OCI-LY3 (cell line): Measurements from ENCODE around the gene ZSWIM7.

Experiments used
- H2AFZ ChIP-seq: fragments of 200-600, 300-600 bp; shearing (Covaris generic); 2 replicates; pipeline ENCODE4 v1.6.0; 2014; ENCODE audit warnings: antibody characterized with exemption, low read depth, low read length
- H3K27ac ChIP-seq: fragments of 200-600, 300-600 bp; sonication (generic); 2 replicates; pipeline ENCODE4 v1.5.1; 2014; ENCODE audit warnings: mild to moderate bottlenecking, low read length, moderate library complexity, mixed read lengths
- H3K27me3 ChIP-seq: fragments of 200-600, 300-600 bp; sonication (generic); 2 replicates; pipeline ENCODE4 v1.6.1; 2014; ENCODE audit warnings: low read depth, low read length, mixed read lengths
- H3K36me3 ChIP-seq: fragments of 200-600, 300-600 bp; sonication (generic); replicated peaks from 2 replicates; pipeline ENCODE3; 2014; ENCODE audit warnings: low read depth, low read length, mixed read lengths
- H3K4me1 ChIP-seq: fragments of 300-600, 200-600 bp; sonication (generic); 2 replicates; pipeline ENCODE4 v1.6.1; 2014; ENCODE audit warnings: low read length, mixed read lengths
- H3K4me2 ChIP-seq: fragments of 200-600, 300-600 bp; sonication (generic); 2 replicates; pipeline ENCODE4 v1.6.1; 2014; ENCODE audit warnings: low read length, mixed read lengths
- H3K4me3 ChIP-seq: fragments of 300-600, 200-600 bp; sonication (generic); 2 replicates; pipeline ENCODE4 v1.5.1; 2014; ENCODE audit warnings: antibody characterized with exemption, mild to moderate bottlenecking, low read length, moderate library complexity
- H3K79me2 ChIP-seq: fragments of 300-600, 200-600 bp; shearing (Covaris generic); 2 replicates; pipeline ENCODE4 v1.6.1; 2014; ENCODE audit warnings: mild to moderate bottlenecking, low read length, mixed read lengths
- H3K9ac ChIP-seq: fragments of 300-600, 200-600 bp; shearing (Covaris generic); 2 replicates; pipeline ENCODE4 v1.6.0; 2014; ENCODE audit warnings: mild to moderate bottlenecking, low read length, moderate library complexity
- H3K9me3 ChIP-seq: fragments of 200-600, 300-600 bp; shearing (Covaris generic); 2 replicates; pipeline ENCODE4 v1.6.1; 2014; ENCODE audit warnings: low read length, mixed read lengths; ENCODE audit not compliant: insufficient read depth
- H4K20me1 ChIP-seq: fragments of 200-600, 300-600 bp; sonication (generic); 2 replicates; pipeline ENCODE4 v1.6.1; 2016; ENCODE audit warnings: low read length, mixed read lengths; ENCODE audit not compliant: insufficient read depth
- CTCF ChIP-seq: fragments of 200-600, 300-600 bp; sonication (generic); IDR thresholded peaks from 2 replicates; pipeline ENCODE4 v1.5.1; 2014; ENCODE audit warnings: antibody characterized with exemption, low read length, low read depth
- EZH2phosphoT487 ChIP-seq: fragments of 200-600 bp; shearing (Covaris generic); IDR thresholded peaks from 2 replicates; pipeline ENCODE4 v1.6.1; 2018; ENCODE audit warnings: antibody characterized with exemption, mixed run types, low read depth

ZSWIM7 gene

GRCh38 chr17:15973834-15974233 lies 25.7 kb downstream of the ZSWIM7 start:
- H4K20me1 ChIP-seq = no peaks in the 10 kb centered on the region
- no peak overlapping the region for H2AFZ ChIP-seq
- peaks cover 11% of the 10 kb centered on the region for H3K27me3 ChIP-seq
- no peaks in the 10 kb centered on the region for H3K4me1 ChIP-seq
- no peaks in the 10 kb centered on the region for H3K36me3 ChIP-seq
- no peaks in the 10 kb centered on the region for H3K9me3 ChIP-seq
- no peak overlapping the region for H3K4me2 ChIP-seq
- no peak overlapping the region for H3K9ac ChIP-seq
- TF ChIP-seq EZH2phosphoT487 (no peak), CTCF (no peak)
- no peak overlapping the region for H3K27ac ChIP-seq
- no peaks in the 10 kb centered on the region for H3K79me2 ChIP-seq
- H3K4me3 ChIP-seq = no peak overlapping the region

GRCh38 chr17:15973016-15973415 lies 26.5 kb downstream of the ZSWIM7 start:
- H3K4me2 ChIP-seq = no peak overlapping the region
- H2AFZ ChIP-seq = no peak overlapping the region
- H3K27me3 ChIP-seq = peaks cover 17% of the 10 kb centered on the region
- H3K9me3 ChIP-seq = no peaks in the 10 kb centered on the region
- H3K79me2 ChIP-seq = no peaks in the 10 kb centered on the region
- H4K20me1 ChIP-seq = no peaks in the 10 kb centered on the region
- no peak overlapping the region for H3K9ac ChIP-seq
- H3K4me3 ChIP-seq = no peak overlapping the region
- H3K27ac ChIP-seq = no peak overlapping the region
- TF ChIP-seq CTCF (no peak), EZH2phosphoT487 (no peak)
- H3K4me1 ChIP-seq = no peaks in the 10 kb centered on the region
- no peaks in the 10 kb centered on the region for H3K36me3 ChIP-seq

- H3K79me2 ChIP-seq = no peaks in the 10 kb centered on the region
- peaks cover 22% of the 10 kb centered on the region for H3K27me3 ChIP-seq
- H3K4me1 ChIP-seq = no peaks in the 10 kb centered on the region
- H3K9ac ChIP-seq = no peak overlapping the region
- H3K4me2 ChIP-seq = no peak overlapping the region
- H3K27ac ChIP-seq = no peak overlapping the region
- no peak overlapping the region for H3K4me3 ChIP-seq
- H3K36me3 ChIP-seq = no peaks in the 10 kb centered on the region
- H3K9me3 ChIP-seq = no peaks in the 10 kb centered on the region
- no peaks in the 10 kb centered on the region for H4K20me1 ChIP-seq
- no peak overlapping the region for H2AFZ ChIP-seq
- no peak for TF ChIP-seq EZH2phosphoT487
- no peak for TF ChIP-seq CTCF
These were observed 27.0 kb downstream of the ZSWIM7 start for GRCh38 chr17:15972497-15972951.

- no peaks in the 10 kb centered on the region for H3K9me3 ChIP-seq
- no peaks in the 10 kb centered on the region for H3K79me2 ChIP-seq
- H2AFZ ChIP-seq = no peak overlapping the region
- no peak overlapping the region for H3K4me3 ChIP-seq
- no peak overlapping the region for H3K27ac ChIP-seq
- H3K9ac ChIP-seq = no peak overlapping the region
- H4K20me1 ChIP-seq = no peaks in the 10 kb centered on the region
- TF ChIP-seq EZH2phosphoT487 (no peak), CTCF (no peak)
- H3K4me2 ChIP-seq = no peak overlapping the region
- H3K27me3 ChIP-seq = peaks cover 23% of the 10 kb centered on the region
- H3K4me1 ChIP-seq = no peaks in the 10 kb centered on the region
- H3K36me3 ChIP-seq = no peaks in the 10 kb centered on the region
These were observed 27.6 kb downstream of the ZSWIM7 start for GRCh38 chr17:15971882-15972281.
